Endothelial cell of umbilical vein (primary cell): ENCODE results near the gene AADACL2. TPM values are rescaled to one million over a fixed set of nuclear protein-coding genes. Genes with fewer than 3 reads are reported as not detected.

Source experiments
- BruUV-seq: library from RNA; stranded (reverse); fragments of 400-500 nt; replicated peaks from 2 replicates; lab custom pipeline; 2021; lab: Mats Ljungman, UMichigan
- CTCF ChIA-PET: fragments of 300-600, 350-600 bp; sonication (Branson Sonifier 250); formaldehyde crosslinking; loops from one replicate; lab custom pipeline; 2021; ENCODE audit warnings: antibody characterized with exemption, inconsistent platforms; lab: Charles Lee
- POLR2A ChIA-PET: fragments of 300-600, 350-600 bp; sonication (Branson Sonifier 250); formaldehyde crosslinking; loops from one replicate; lab custom pipeline; 2021; ENCODE audit warnings: antibody characterized with exemption, inconsistent platforms; lab: Charles Lee
- DNase-seq: peaks from one replicate; pipeline ENCODE4 v3.0.0-alpha.2; 2011; ENCODE audit warnings: low read depth, low spot score
- FAIRE-seq: peaks from 2 replicates; lab custom pipeline; 2011; peaks lifted over from hg19 to GRCh38; lab: Jason Lieb, UNC
- H2AFZ ChIP-seq: 2 replicates; pipeline ENCODE4 v1.6.0; 2012; ENCODE audit warnings: low read depth, low read length, control low read depth, inconsistent platforms
- H3K27ac ChIP-seq: 2 replicates; pipeline ENCODE4 v1.5.1; 2011; ENCODE audit warnings: low read depth, mild to moderate bottlenecking, control low read depth, low read length, moderate library complexity; ENCODE audit not compliant: insufficient read depth
- H3K27me3 ChIP-seq, 2 experiments: 2 replicates each; pipeline versions ENCODE4 v1.6.0 to v1.6.1; 2011; ENCODE audit warnings: low read length in 2 of 2, mixed read lengths in 1 of 2; ENCODE audit not compliant: control insufficient read depth in 2 of 2, insufficient read depth in 2 of 2
- H3K36me3 ChIP-seq, 2 experiments: 2 replicates in 1 of 2; 3 replicates in 1 of 2; pipeline ENCODE4 v1.5.1; 2011; ENCODE audit warnings: low read length in 2 of 2, mild to moderate bottlenecking in 1 of 2, moderate library complexity in 1 of 2; ENCODE audit not compliant: control insufficient read depth in 2 of 2, insufficient read depth in 2 of 2; ENCODE audit errors: extremely low read depth in 1 of 2
- H3K4me1 ChIP-seq: 3 replicates; pipeline ENCODE4 v1.5.1; 2011; ENCODE audit warnings: mild to moderate bottlenecking, low read length; ENCODE audit not compliant: control insufficient read depth, insufficient read depth; ENCODE audit errors: extremely low read depth
- H3K4me2 ChIP-seq: 2 replicates; pipeline ENCODE4 v1.6.1; 2011; ENCODE audit warnings: low read length, control low read depth, mixed read lengths; ENCODE audit not compliant: insufficient read depth
- H3K4me3 ChIP-seq, 3 experiments: fragments of 200-600 bp in 1 of 3; sonication (generic), shearing (Covaris generic) in 1 of 3; replicated peaks in 1 of 3; 2 replicates each; pipeline ENCODE4 v1.5.1; 2011 to 2016; ENCODE audit warnings: control low read depth in 3 of 3, low read length in 3 of 3, mild to moderate bottlenecking in 2 of 3, inconsistent platforms in 1 of 3, low read depth in 1 of 3, moderate library complexity in 1 of 3; ENCODE audit not compliant: insufficient read depth in 1 of 3
- H3K79me2 ChIP-seq: 2 replicates; pipeline ENCODE4 v1.6.0; 2012; ENCODE audit warnings: low read length, inconsistent platforms; ENCODE audit not compliant: control insufficient read depth, insufficient read depth
- H3K9ac ChIP-seq: replicated peaks from 2 replicates; pipeline ENCODE3; 2011; ENCODE audit warnings: low read length, control low read depth; ENCODE audit not compliant: insufficient read depth; ENCODE audit errors: extremely low read depth
- H3K9me1 ChIP-seq: replicated peaks from 3 replicates; pipeline ENCODE4 v1.6.0; 2011; ENCODE audit warnings: mild to moderate bottlenecking, low read length; ENCODE audit not compliant: control insufficient read depth, insufficient read depth; ENCODE audit errors: extremely low read depth
- H3K9me3 ChIP-seq: replicated peaks from 2 replicates; pipeline ENCODE4 v1.5.1; 2012; ENCODE audit warnings: low read length, inconsistent platforms; ENCODE audit not compliant: control insufficient read depth, insufficient read depth
- H4K20me1 ChIP-seq: replicated peaks from 2 replicates; pipeline ENCODE3; 2011; ENCODE audit warnings: mild to moderate bottlenecking, low read length; ENCODE audit not compliant: control insufficient read depth, insufficient read depth; ENCODE audit errors: extremely low read depth
- EZH2 ChIP-seq: IDR thresholded peaks from 2 replicates; pipeline ENCODE4 v1.6.1; 2012; ENCODE audit warnings: borderline replicate concordance, low read depth, mild to moderate bottlenecking, moderate library complexity, low read length, inconsistent platforms; ENCODE audit not compliant: severe bottlenecking
- FOS ChIP-seq: IDR thresholded peaks from 2 replicates; pipeline ENCODE4 v1.6.1; 2011; ENCODE audit warnings: mild to moderate bottlenecking, low read length, moderate library complexity, borderline replicate concordance; ENCODE audit not compliant: insufficient read depth
- GATA2 ChIP-seq: IDR thresholded peaks from 2 replicates; pipeline ENCODE4 v1.7.0; 2011; ENCODE audit warnings: low read depth, mild to moderate bottlenecking, moderate library complexity, mixed read lengths, low read length; ENCODE audit not compliant: insufficient read length, insufficient read depth
- JUN ChIP-seq: IDR thresholded peaks from 2 replicates; pipeline ENCODE4 v1.6.1; 2011; ENCODE audit warnings: borderline replicate concordance, low read depth; ENCODE audit not compliant: insufficient read length, insufficient read depth
- MYC ChIP-seq: IDR thresholded peaks from one replicate; pipeline ENCODE4 v1.6.1; 2011; ENCODE audit warnings: mild to moderate bottlenecking, low read depth, low read length
- POLR2A ChIP-seq: IDR thresholded peaks from 2 replicates; pipeline ENCODE4 v1.6.1; 2012; ENCODE audit warnings: low read depth, mild to moderate bottlenecking, control low read depth, low read length
- POLR2AphosphoS5 ChIP-seq: IDR thresholded peaks from 2 replicates; pipeline ENCODE4 v1.6.1; 2012; ENCODE audit warnings: low read depth, mild to moderate bottlenecking, control low read depth, low read length, moderate library complexity; ENCODE audit not compliant: insufficient read depth
- dilution Hi-C: fragments of 300-500 bp; cut with MboI; formaldehyde crosslinking; loops from one replicate; pipeline ENCODE4 v1.15.0; 2019; ENCODE audit warnings: low sequenced_read_pairs; ENCODE audit not compliant: extremely low pct_ligation_motif_present
- intact Hi-C: fragments of 100-400 bp; cut with micrococcal nuclease; formaldehyde crosslinking; loops from one replicate; pipeline ENCODE4 v1.10.0; 2022
- polyA plus RNA-seq, 4 experiments: library from polyadenylated mRNA; depleted of rRNA in 3 of 4; stranded (reverse) in 3 of 4; unstranded in 1 of 4; fragments of >200 nt; gene quantifications; 2 replicates each; pipeline versions ENCODE4 v1.2.1 to v1.2.3, GENCODE V29; 2011 to 2012; ENCODE audit warnings: missing spikeins in 1 of 4
- total RNA-seq: library from RNA; stranded (reverse); gene quantifications from 2 replicates; pipeline ENCODE4 v1.2.3, GENCODE V29; 2021
- TF ChIP-seq, protein P1 (sequence below): IDR thresholded peaks from 2 replicates; pipeline ENCODE4 v1.6.1; 2011; ENCODE audit not compliant: insufficient read depth, insufficient read length
- TF ChIP-seq, protein P2 (sequence below), 2 donors: IDR thresholded peaks; 1 replicate in 1 of 2; 2 replicates in 1 of 2; pipeline ENCODE4 v1.5.1; 2011; ENCODE audit warnings: low read length in 2 of 2, mild to moderate bottlenecking in 2 of 2, moderate library complexity in 2 of 2, control low read depth in 1 of 2, inconsistent platforms in 1 of 2, low read depth in 1 of 2; ENCODE audit not compliant: insufficient read depth in 1 of 2; ENCODE audit errors: extremely low read depth in 1 of 2

The AADACL2 gene
- total and polyA plus RNA-seq, 2 donors (not counting 3 experiments of a cell fraction or from before 2014, with no cell fraction given), result not detected

DNA sequence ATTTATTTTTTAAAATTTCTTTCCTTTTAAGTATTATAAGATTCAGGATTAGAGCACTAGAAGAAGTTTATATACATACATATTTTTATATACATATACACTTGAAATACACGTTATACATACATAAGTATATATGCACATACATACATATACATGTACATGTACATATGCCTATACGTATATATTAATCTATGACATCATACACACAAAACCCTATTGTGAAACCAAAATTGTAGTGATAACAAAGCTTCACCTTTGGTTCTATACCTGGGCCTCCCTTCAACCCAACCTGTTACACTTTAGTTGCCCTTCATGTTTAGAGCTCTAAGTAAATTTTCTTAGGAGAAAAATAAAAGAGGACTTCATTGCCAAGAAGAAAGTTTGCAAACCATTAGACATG lies 17.0 kb downstream of the AADACL2 start:
- Histone ChIP-seq H4K20me1 (no peaks in the 10 kb centered on the region), H3K4me2 (no peak overlapping the region), H3K4me3 (no peak overlapping the region), H3K79me2 (no peaks in the 10 kb centered on the region), H2AFZ (no peak overlapping the region), H3K9ac (no peak overlapping the region), H3K27me3 (no peaks in the 10 kb centered on the region), H3K36me3 (no peaks in the 10 kb centered on the region), H3K4me1 (no peaks in the 10 kb centered on the region), H3K27ac (no peak overlapping the region), H3K9me3 (no peaks in the 10 kb centered on the region), H3K9me1 (no peaks in the 10 kb centered on the region)
- BruUV-seq, result no TSS peak
- DNase-seq, result no peak
- POLR2A ChIA-PET, result no interaction called here
- dilution Hi-C loops, result no loop called here
- TF ChIP-seq, protein P1, sequence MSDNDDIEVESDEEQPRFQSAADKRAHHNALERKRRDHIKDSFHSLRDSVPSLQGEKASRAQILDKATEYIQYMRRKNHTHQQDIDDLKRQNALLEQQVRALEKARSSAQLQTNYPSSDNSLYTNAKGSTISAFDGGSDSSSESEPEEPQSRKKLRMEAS, result no peak
- TF ChIP-seq GATA2 (no peak), EZH2 (no peak), JUN (no peak), POLR2A (no peak), FOS (no peak), MYC (no peak), POLR2AphosphoS5 (no peak)
- TF ChIP-seq, protein P2, sequence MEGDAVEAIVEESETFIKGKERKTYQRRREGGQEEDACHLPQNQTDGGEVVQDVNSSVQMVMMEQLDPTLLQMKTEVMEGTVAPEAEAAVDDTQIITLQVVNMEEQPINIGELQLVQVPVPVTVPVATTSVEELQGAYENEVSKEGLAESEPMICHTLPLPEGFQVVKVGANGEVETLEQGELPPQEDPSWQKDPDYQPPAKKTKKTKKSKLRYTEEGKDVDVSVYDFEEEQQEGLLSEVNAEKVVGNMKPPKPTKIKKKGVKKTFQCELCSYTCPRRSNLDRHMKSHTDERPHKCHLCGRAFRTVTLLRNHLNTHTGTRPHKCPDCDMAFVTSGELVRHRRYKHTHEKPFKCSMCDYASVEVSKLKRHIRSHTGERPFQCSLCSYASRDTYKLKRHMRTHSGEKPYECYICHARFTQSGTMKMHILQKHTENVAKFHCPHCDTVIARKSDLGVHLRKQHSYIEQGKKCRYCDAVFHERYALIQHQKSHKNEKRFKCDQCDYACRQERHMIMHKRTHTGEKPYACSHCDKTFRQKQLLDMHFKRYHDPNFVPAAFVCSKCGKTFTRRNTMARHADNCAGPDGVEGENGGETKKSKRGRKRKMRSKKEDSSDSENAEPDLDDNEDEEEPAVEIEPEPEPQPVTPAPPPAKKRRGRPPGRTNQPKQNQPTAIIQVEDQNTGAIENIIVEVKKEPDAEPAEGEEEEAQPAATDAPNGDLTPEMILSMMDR (IDR thresholded peaks at IDR 0.05; ENCODE audit: extremely low read depth in 1 of 2, insufficient read depth in 1 of 2, low read depth in 1 of 2, low read length in 2 of 2), result no peak
- FAIRE-seq, result no peak
- CTCF ChIA-PET, result interaction anchor here (1.1 kb wide), 1 partner anchor 9 kb away, joined by 4 read pairs; no protein-coding TSS in a partner anchor
- intact Hi-C loops, result no loop called here
